ENCODE data around the gene STUB1.
A peak's percentile ranks its signal among the peaks of the same experiment; 100 is the strongest.

STUB1 gene

GRCh38 chr16:715477-716199, 35.4 kb downstream of the STUB1 start:
- H3K4me3 ChIP-seq (ENCODE audit: control insufficient read depth, low read depth, low read length): peak overlapping the region; percentile 49
- DNase-seq (ENCODE audit: low read depth): peak; percentile 20
- TF ChIP-seq CTCF (conservative IDR thresholded peaks at IDR 0.05; ENCODE audit: control insufficient read depth, insufficient read depth, low read depth, low read length): no peak

DNA sequence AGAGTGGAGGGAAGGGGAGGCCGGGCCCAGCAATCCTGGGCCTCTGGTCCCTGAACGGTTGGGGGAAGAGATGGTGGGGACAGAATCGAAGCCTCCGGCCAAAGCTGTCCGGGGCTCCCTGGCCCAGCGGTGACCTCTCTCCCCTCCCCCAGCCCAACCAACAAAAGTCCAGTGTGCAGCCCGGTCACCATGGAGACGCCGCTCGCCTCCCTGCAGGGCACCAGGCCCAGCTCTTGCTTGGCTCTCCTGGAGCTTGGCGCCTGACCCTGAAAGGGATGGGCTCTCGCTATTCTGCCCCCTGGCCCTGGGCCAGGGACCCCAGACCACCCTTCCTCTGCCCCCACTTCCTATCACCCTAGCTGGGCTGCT, 36.0 kb downstream of the STUB1 start:
- H3K4me3 ChIP-seq (ENCODE audit: control insufficient read depth, low read depth, low read length): peak overlapping the region; percentile 49
- DNase-seq (ENCODE audit: low read depth): peak; percentile 48
- no peak for TF ChIP-seq CTCF (conservative IDR thresholded peaks at IDR 0.05; ENCODE audit: control insufficient read depth, insufficient read depth, low read depth, low read length)

DNA sequence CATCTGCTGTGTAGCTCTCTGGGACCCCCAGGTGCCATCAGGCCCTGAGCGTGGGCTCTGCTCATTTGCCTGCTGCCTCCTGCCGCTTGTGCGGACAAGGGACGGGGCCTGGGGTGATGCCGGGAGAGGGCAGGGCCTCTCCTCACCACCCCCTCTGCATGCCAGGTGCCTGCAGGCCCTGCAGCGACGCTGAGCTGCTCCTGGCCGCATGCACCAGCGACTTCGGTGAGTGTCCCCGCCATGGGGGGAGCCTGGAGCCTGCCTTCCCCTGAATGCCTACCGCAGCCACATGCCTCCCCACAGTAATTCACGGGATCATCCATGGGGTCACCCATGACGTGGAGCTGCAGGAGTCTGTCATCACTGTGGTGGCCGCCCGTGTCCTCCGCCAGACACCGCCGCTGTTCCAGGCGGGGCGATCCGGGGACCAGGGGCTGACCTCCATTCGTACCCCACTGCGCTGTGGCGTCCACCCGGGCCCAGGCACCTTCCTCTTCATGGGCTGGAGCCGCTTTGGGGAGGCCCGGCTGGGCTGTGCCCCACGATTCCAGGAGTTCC, 36.6 kb downstream of the STUB1 start:
- H3K4me3 ChIP-seq (ENCODE audit: control insufficient read depth, low read depth, low read length): no peak overlapping the region
- DNase-seq (ENCODE audit: low read depth): no peak
- TF ChIP-seq CTCF (conservative IDR thresholded peaks at IDR 0.05; ENCODE audit: control insufficient read depth, insufficient read depth, low read depth, low read length): no peak

DNA sequence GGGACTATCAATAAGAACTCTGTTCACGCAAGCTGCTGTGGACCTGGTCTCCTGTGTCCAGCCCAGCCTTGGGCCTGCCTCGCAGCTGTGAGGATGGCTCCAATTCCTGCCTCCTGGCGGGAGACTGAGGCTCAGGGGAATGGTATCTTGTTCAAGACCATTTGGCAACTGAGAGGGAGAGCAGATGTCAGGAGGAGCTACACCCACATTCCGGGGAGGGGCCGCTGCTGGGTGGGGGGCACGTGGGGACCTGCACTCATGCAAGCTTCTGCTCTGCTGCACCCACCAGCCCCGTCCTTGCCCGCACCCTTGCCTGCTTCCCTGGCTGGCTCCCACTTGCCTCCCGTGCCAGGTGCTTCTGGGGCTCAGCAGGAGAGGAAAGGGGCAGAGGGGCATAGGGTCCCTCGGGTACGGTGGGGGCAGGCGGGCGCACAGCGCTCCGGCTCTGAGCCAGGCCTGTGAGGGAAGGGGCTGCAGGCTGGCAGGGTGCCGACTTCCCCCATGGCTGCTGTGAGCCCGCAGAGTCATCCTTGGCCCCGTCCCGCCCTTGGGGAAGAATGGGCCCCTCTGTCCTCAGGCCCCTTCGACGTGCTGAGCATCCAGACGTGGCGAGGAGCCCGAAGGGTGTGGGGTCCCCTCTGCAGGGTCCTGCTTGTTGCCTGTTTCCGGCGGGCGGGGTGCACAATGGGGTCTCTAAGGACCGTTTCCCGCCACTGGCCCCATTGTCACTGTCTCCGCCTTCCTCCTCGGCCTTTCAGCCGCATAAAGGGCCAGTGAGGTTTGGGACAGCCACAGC, 37.4 kb downstream of the STUB1 start:
- H3K4me3 ChIP-seq (ENCODE audit: control insufficient read depth, low read depth, low read length): no peak overlapping the region
- TF ChIP-seq CTCF (conservative IDR thresholded peaks at IDR 0.05; ENCODE audit: control insufficient read depth, insufficient read depth, low read depth, low read length): no peak
- DNase-seq (ENCODE audit: low read depth): no peak

DNA sequence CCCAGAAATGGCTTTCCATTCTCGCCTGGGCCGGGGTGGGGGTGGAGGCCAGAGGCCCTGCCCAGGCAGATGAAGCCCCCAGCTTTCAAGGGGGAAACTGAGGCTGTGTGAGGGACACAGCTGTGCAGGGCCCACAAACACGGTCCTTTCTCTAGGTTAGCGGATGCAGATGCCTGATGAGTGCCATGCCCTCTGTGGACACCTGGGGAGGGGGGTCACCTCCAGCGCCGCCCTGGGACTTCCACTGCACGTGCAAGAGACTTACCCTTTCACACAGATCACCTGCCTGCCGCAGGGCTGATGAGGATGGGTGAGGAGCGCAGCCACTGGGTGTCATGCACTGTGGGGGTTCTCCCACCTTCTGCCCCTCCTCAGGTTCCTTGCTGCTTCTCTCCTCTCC, 38.2 kb downstream of the STUB1 start:
- no peak for TF ChIP-seq CTCF (conservative IDR thresholded peaks at IDR 0.05; ENCODE audit: control insufficient read depth, insufficient read depth, low read depth, low read length)

DNA sequence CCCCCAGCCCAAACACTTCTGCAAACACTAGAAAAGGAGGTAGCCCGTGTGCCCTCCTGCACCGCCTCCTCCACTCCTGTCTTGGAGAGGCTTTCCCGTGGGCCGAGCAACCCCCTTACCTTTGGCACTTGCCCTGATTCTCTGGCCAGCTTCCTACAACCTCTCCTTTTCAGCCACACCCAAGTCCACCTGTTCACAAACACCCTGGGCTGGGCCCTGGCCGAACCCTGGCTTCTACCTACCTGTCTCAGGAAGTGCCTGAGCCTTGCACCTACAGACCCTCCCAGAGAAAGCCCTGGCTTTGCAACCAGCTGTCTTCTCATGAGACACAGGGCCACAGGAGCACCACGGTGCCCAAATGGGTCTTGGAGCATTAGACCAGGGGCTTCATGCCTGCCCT, 38.7 kb downstream of the STUB1 start:
- no peak overlapping the region for H3K4me3 ChIP-seq (ENCODE audit: control insufficient read depth, low read depth, low read length)
- TF ChIP-seq CTCF (conservative IDR thresholded peaks at IDR 0.05; ENCODE audit: control insufficient read depth, insufficient read depth, low read depth, low read length): no peak
- no peak for DNase-seq (ENCODE audit: low read depth)

More for the DNA sequence above, 38.2 kb downstream of the STUB1 start:
- no peak overlapping the region for H3K4me3 ChIP-seq (ENCODE audit: control insufficient read depth, low read depth, low read length)
- no peak for DNase-seq (ENCODE audit: low read depth)
